SK-N-SH treated with all-trans-retinoic acid at 6 μM for 48 hours (cell line): ENCODE data around the gene SORCS2.
A peak's percentile ranks its signal among the peaks of the same experiment; 100 is the strongest.

Source experiments
- ATAC-seq: fragments of 200-7000 bp; cut with Tn5 transposase; 3 replicates; pipeline ENCODE4 v1.9.1; 2020; ENCODE audit warnings: mild to moderate bottlenecking, moderate library complexity
- BACH2 ChIP-seq: fragments of 250-450 bp; sonication (Bioruptor Pico); IDR thresholded peaks from 2 replicates; pipeline ENCODE4 v1.9.0; 2021; ENCODE audit warnings: mild to moderate bottlenecking, borderline replicate concordance
- CSDC2 ChIP-seq: fragments of 250-450 bp; sonication (Bioruptor Pico); IDR thresholded peaks from 2 replicates; pipeline ENCODE4 v1.5.0; 2020; ENCODE audit warnings: mild to moderate bottlenecking, moderate library complexity
- ESRRG ChIP-seq: fragments of 250-450 bp; sonication (Bioruptor Pico); IDR thresholded peaks from 2 replicates; pipeline ENCODE4 v1.6.1; 2021; ENCODE audit warnings: mild to moderate bottlenecking
- ISL1 ChIP-seq: fragments of 250-450 bp; sonication (Bioruptor Pico); IDR thresholded peaks from 2 replicates; pipeline ENCODE4 v2.1.2; 2022; ENCODE audit warnings: mild to moderate bottlenecking, moderate library complexity
- OSR1 ChIP-seq: fragments of 250-450 bp; sonication (Bioruptor Pico); IDR thresholded peaks from 2 replicates; pipeline ENCODE4 v1.8.0; 2022; ENCODE audit warnings: moderate library complexity, mild to moderate bottlenecking, inconsistent platforms
- PPARA ChIP-seq: fragments of 250-450 bp; sonication (Bioruptor Pico); IDR thresholded peaks from 2 replicates; pipeline ENCODE4 v1.5.0; 2020; ENCODE audit warnings: mild to moderate bottlenecking, borderline replicate concordance
- SNAI2 ChIP-seq: fragments of 250-450 bp; sonication (Bioruptor Pico); IDR thresholded peaks from 2 replicates; pipeline ENCODE4 v1.5.0; 2020; ENCODE audit warnings: mild to moderate bottlenecking, moderate library complexity
- TCF4 ChIP-seq: fragments of 250-450 bp; sonication (Bioruptor Pico); IDR thresholded peaks from 2 replicates; pipeline ENCODE4 v1.8.0; 2021; ENCODE audit warnings: mild to moderate bottlenecking, moderate library complexity, borderline replicate concordance
- TOX ChIP-seq: fragments of 250-450 bp; sonication (Bioruptor Pico); IDR thresholded peaks from 2 replicates; pipeline ENCODE4 v1.8.0; 2021; ENCODE audit warnings: mild to moderate bottlenecking, moderate library complexity, borderline replicate concordance
- ZC3H10 ChIP-seq: fragments of 250-450 bp; sonication (Bioruptor Pico); IDR thresholded peaks from 2 replicates; pipeline ENCODE4 v1.5.1; 2021; ENCODE audit warnings: mild to moderate bottlenecking, moderate library complexity
- ZFP3 ChIP-seq: fragments of 250-450 bp; sonication (Bioruptor Pico); IDR thresholded peaks from 2 replicates; pipeline ENCODE4 v1.5.0; 2020; ENCODE audit warnings: mild to moderate bottlenecking, moderate library complexity
- ZFP30 ChIP-seq: fragments of 450-650 bp; formaldehyde crosslinking; IDR thresholded peaks from 2 replicates; pipeline ENCODE4 v1.5.0; 2022; ENCODE audit warnings: mild to moderate bottlenecking, moderate library complexity
- ZNF565 ChIP-seq: fragments of 450-650 bp; formaldehyde crosslinking; conservative IDR thresholded peaks from 2 replicates; pipeline ENCODE4 v1.5.0; 2020; ENCODE audit warnings: low read depth, mild to moderate bottlenecking, moderate library complexity
- ZNF70 ChIP-seq: fragments of 450-650 bp; formaldehyde crosslinking; IDR thresholded peaks from 2 replicates; pipeline ENCODE4 v1.5.0; 2020; ENCODE audit warnings: mild to moderate bottlenecking, moderate library complexity
- ZNF8 ChIP-seq: fragments of 450-650 bp; formaldehyde crosslinking; IDR thresholded peaks from 2 replicates; pipeline ENCODE4 v1.5.0; 2020; ENCODE audit warnings: mild to moderate bottlenecking, moderate library complexity
- TF ChIP-seq, protein P1 (sequence below): fragments of 250-450 bp; sonication (Bioruptor Pico); IDR thresholded peaks from 2 replicates; pipeline ENCODE4 v1.8.0; 2020; ENCODE audit warnings: mild to moderate bottlenecking, moderate library complexity, borderline replicate concordance
- TF ChIP-seq, protein P2 (sequence below): fragments of 250-450 bp; sonication (Bioruptor Pico); IDR thresholded peaks from 2 replicates; pipeline ENCODE4 v1.5.1; 2020; ENCODE audit warnings: low read depth, mild to moderate bottlenecking, moderate library complexity
- TF ChIP-seq, protein P3 (sequence below): fragments of 250-450 bp; sonication (Bioruptor Pico); IDR thresholded peaks from 2 replicates; pipeline ENCODE4 v1.5.1; 2021; ENCODE audit warnings: mild to moderate bottlenecking, moderate library complexity
- TF ChIP-seq, protein P4 (sequence below): fragments of 250-450 bp; sonication (Bioruptor Pico); IDR thresholded peaks from 2 replicates; pipeline ENCODE4 v1.8.0; 2021; ENCODE audit warnings: low read depth, mild to moderate bottlenecking, moderate library complexity, borderline replicate concordance
- TF ChIP-seq, protein P5 (sequence below): fragments of 250-450 bp; sonication (Bioruptor Pico); IDR thresholded peaks from 2 replicates; pipeline ENCODE4 v1.5.0; 2020; ENCODE audit warnings: mild to moderate bottlenecking, moderate library complexity

SORCS2 gene

DNA sequence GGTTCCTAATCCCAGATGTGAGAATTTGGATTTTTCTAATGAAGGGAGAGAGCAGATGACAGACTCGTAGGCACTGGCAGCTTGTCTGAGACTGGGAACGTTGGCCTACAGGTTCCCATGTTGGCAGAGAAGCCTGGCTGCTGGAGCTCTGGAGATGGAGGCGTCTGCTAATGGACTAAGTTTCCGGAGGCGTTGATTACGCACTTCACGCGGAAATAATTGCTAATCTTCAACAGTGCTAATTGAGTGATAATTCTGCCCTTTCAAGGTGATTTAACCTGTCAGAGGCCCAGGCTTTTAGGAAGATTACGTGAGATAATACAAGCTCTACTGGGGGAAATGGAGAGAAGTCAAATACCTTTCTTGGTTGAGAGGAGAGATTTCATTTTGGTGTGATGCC lies 165.0 kb downstream of the SORCS2 start:
- TF ChIP-seq ESRRG (no peak), OSR1 (no peak)
- no peak for ATAC-seq

DNA sequence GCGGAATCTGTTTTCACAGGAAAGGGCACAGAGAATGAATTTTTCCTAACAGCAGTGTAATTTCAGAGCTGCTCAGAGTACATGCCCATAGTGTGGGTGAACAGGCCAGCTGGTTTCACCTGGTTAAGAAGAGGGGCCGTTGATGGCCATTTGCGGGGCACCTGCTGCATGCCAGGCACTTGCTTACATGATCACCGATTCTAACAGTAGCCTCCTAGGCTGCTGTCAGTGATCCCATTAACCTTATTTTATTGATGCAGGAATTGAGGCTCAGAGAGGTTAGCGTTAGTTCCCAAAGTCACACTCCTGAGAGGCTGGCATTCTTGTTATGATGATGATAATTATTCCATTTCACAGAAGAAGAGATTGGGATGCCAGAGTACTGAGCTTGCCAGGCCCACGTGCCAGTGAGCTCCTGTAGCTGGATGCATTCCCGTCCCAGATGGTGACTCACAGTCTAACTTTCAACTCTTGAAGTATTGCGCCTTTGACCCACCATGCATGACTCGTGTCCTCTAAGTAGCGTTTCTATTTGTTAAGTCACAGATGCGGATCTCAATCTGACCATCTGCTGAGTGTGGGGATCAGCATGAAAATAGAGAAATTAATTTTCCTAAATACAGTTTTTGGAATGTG lies 165.9 kb downstream of the SORCS2 start:
- no peak for TF ChIP-seq ZFP3 (CRISPR knock-in tag)
- TF ChIP-seq OSR1 = no peak
- TF ChIP-seq SNAI2 (CRISPR knock-in tag) = no peak
- TF ChIP-seq, protein P1, sequence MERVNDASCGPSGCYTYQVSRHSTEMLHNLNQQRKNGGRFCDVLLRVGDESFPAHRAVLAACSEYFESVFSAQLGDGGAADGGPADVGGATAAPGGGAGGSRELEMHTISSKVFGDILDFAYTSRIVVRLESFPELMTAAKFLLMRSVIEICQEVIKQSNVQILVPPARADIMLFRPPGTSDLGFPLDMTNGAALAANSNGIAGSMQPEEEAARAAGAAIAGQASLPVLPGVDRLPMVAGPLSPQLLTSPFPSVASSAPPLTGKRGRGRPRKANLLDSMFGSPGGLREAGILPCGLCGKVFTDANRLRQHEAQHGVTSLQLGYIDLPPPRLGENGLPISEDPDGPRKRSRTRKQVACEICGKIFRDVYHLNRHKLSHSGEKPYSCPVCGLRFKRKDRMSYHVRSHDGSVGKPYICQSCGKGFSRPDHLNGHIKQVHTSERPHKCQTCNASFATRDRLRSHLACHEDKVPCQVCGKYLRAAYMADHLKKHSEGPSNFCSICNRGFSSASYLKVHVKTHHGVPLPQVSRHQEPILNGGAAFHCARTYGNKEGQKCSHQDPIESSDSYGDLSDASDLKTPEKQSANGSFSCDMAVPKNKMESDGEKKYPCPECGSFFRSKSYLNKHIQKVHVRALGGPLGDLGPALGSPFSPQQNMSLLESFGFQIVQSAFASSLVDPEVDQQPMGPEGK (CRISPR knock-in tag) = no peak
- TF ChIP-seq CSDC2 (CRISPR knock-in tag) = no peak
- no peak for TF ChIP-seq TOX (CRISPR knock-in tag)
- TF ChIP-seq TCF4 = no peak
- TF ChIP-seq, protein P2, sequence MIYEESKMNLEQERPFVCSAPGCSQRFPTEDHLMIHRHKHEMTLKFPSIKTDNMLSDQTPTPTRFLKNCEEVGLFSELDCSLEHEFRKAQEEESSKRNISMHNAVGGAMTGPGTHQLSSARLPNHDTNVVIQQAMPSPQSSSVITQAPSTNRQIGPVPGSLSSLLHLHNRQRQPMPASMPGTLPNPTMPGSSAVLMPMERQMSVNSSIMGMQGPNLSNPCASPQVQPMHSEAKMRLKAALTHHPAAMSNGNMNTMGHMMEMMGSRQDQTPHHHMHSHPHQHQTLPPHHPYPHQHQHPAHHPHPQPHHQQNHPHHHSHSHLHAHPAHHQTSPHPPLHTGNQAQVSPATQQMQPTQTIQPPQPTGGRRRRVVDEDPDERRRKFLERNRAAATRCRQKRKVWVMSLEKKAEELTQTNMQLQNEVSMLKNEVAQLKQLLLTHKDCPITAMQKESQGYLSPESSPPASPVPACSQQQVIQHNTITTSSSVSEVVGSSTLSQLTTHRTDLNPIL (CRISPR knock-in tag) = no peak
- no peak for TF ChIP-seq BACH2 (CRISPR knock-in tag)
- TF ChIP-seq, protein P3, sequence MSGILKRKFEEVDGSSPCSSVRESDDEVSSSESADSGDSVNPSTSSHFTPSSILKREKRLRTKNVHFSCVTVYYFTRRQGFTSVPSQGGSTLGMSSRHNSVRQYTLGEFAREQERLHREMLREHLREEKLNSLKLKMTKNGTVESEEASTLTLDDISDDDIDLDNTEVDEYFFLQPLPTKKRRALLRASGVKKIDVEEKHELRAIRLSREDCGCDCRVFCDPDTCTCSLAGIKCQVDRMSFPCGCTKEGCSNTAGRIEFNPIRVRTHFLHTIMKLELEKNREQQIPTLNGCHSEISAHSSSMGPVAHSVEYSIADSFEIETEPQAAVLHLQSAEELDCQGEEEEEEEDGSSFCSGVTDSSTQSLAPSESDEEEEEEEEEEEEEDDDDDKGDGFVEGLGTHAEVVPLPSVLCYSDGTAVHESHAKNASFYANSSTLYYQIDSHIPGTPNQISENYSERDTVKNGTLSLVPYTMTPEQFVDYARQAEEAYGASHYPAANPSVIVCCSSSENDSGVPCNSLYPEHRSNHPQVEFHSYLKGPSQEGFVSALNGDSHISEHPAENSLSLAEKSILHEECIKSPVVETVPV (CRISPR knock-in tag) = no peak
- no peak for TF ChIP-seq PPARA (CRISPR knock-in tag)
- TF ChIP-seq ZNF565 (CRISPR knock-in tag) = no peak
- no peak for TF ChIP-seq ZNF8 (CRISPR knock-in tag)
- TF ChIP-seq, protein P4, sequence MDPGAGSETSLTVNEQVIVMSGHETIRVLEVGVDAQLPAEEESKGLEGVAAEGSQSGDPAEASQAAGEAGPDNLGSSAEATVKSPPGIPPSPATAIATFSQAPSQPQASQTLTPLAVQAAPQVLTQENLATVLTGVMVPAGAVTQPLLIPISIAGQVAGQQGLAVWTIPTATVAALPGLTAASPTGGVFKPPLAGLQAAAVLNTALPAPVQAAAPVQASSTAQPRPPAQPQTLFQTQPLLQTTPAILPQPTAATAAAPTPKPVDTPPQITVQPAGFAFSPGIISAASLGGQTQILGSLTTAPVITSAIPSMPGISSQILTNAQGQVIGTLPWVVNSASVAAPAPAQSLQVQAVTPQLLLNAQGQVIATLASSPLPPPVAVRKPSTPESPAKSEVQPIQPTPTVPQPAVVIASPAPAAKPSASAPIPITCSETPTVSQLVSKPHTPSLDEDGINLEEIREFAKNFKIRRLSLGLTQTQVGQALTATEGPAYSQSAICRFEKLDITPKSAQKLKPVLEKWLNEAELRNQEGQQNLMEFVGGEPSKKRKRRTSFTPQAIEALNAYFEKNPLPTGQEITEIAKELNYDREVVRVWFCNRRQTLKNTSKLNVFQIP = no peak
- TF ChIP-seq, protein P5, sequence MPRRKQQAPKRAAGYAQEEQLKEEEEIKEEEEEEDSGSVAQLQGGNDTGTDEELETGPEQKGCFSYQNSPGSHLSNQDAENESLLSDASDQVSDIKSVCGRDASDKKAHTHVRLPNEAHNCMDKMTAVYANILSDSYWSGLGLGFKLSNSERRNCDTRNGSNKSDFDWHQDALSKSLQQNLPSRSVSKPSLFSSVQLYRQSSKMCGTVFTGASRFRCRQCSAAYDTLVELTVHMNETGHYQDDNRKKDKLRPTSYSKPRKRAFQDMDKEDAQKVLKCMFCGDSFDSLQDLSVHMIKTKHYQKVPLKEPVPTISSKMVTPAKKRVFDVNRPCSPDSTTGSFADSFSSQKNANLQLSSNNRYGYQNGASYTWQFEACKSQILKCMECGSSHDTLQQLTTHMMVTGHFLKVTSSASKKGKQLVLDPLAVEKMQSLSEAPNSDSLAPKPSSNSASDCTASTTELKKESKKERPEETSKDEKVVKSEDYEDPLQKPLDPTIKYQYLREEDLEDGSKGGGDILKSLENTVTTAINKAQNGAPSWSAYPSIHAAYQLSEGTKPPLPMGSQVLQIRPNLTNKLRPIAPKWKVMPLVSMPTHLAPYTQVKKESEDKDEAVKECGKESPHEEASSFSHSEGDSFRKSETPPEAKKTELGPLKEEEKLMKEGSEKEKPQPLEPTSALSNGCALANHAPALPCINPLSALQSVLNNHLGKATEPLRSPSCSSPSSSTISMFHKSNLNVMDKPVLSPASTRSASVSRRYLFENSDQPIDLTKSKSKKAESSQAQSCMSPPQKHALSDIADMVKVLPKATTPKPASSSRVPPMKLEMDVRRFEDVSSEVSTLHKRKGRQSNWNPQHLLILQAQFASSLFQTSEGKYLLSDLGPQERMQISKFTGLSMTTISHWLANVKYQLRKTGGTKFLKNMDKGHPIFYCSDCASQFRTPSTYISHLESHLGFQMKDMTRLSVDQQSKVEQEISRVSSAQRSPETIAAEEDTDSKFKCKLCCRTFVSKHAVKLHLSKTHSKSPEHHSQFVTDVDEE (CRISPR knock-in tag) = no peak
- peak; percentile 97 for ATAC-seq

DNA sequence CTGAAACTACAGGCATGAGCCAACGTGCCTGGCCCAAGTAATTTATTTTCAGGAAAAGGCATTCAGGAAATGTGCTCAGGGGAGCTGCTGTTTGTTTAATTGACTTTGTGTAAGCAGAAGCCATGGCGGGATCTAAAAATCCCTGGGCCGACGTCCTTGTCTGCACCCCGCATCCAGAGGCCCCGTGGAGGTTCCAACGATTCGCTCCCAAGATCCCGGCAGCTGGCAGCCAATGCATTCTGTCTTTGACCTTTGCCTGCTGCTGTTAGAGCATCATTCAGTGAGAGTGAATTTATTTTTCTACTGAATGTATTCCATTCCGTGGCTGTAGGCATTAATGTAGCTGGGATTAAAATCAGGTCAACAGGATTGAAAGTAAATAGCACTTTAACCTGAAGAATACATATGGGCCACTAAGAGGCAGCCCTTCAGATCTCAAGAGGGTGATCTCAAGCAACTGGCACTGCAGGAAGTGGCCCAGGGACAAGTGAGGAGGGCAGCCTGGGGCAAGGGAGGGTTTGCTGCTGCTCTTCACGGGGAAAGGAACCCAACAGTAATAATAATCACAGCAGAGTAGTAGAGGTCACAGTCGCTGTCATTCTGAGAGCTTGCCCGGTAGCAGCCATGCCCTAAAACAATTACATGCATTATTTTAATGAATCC lies 167.2 kb downstream of the SORCS2 start:
- no peak for ATAC-seq
- TF ChIP-seq OSR1 (no peak), ZC3H10 (CRISPR knock-in tag) (no peak), PPARA (CRISPR knock-in tag) (no peak), ZNF8 (CRISPR knock-in tag) (no peak), ZNF70 (CRISPR knock-in tag) (no peak), ZFP30 (CRISPR knock-in tag) (no peak), ISL1 (CRISPR knock-in tag) (no peak), CSDC2 (CRISPR knock-in tag) (no peak), ESRRG (no peak), TCF4 (no peak)
- TF ChIP-seq, protein P2 (CRISPR knock-in tag) = no peak
- TF ChIP-seq, protein P3 (CRISPR knock-in tag) = no peak
- TF ChIP-seq, protein P4 = no peak
- TF ChIP-seq, protein P1 (CRISPR knock-in tag) = no peak
